Endothelial cell of umbilical vein (primary cell): Measurements from ENCODE around the gene REC8.

Source experiments
- CTCF ChIP-seq, 2 donors: IDR thresholded peaks; 1 replicate in 1 of 2; 2 replicates in 1 of 2; pipeline ENCODE4 v1.5.1; 2011; ENCODE audit warnings: low read length in 2 of 2, mild to moderate bottlenecking in 2 of 2, moderate library complexity in 2 of 2, control low read depth in 1 of 2, inconsistent platforms in 1 of 2, low read depth in 1 of 2; ENCODE audit not compliant: insufficient read depth in 1 of 2; ENCODE audit errors: extremely low read depth in 1 of 2
- EZH2 ChIP-seq: IDR thresholded peaks from 2 replicates; pipeline ENCODE4 v1.6.1; 2012; ENCODE audit warnings: borderline replicate concordance, low read depth, mild to moderate bottlenecking, moderate library complexity, low read length, inconsistent platforms; ENCODE audit not compliant: severe bottlenecking
- GATA2 ChIP-seq: IDR thresholded peaks from 2 replicates; pipeline ENCODE4 v1.7.0; 2011; ENCODE audit warnings: low read depth, mild to moderate bottlenecking, moderate library complexity, mixed read lengths, low read length; ENCODE audit not compliant: insufficient read length, insufficient read depth
- MYC ChIP-seq: IDR thresholded peaks from one replicate; pipeline ENCODE4 v1.6.1; 2011; ENCODE audit warnings: mild to moderate bottlenecking, low read depth, low read length
- POLR2AphosphoS5 ChIP-seq: IDR thresholded peaks from 2 replicates; pipeline ENCODE4 v1.6.1; 2012; ENCODE audit warnings: low read depth, mild to moderate bottlenecking, control low read depth, low read length, moderate library complexity; ENCODE audit not compliant: insufficient read depth

DNA sequence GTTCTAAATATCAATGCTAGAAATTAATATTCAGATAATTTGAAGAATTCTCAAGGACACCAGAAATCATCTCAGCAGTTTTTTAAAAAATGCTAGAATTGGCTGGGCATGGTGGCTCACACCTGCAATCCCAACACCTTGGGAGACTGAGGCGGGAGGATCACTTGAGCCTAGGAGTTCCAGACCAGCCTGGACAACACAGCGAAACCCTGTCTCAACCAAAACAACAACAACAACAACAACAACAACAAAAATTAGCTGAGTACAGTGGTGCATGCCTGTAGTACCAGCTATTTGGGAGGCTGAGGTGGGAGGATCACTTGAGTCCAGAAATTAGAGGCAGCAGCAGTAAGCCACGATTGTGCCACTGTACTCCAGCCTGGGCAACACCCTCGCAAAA lies 47.2 kb downstream of the REC8 start:
- no peak for TF ChIP-seq EZH2
- TF ChIP-seq CTCF (IDR thresholded peaks at IDR 0.05; ENCODE audit: extremely low read depth in 1 of 2, insufficient read depth in 1 of 2, low read depth in 1 of 2, low read length in 2 of 2) = no peak
- TF ChIP-seq POLR2AphosphoS5 = no peak
- TF ChIP-seq GATA2 = no peak
- no peak for TF ChIP-seq MYC
